Liver (tissue), 9 donors: Measurements from ENCODE around the gene EIF2S3. TPM values are rescaled to one million over a fixed set of nuclear protein-coding genes. Genes with fewer than 3 reads are reported as not detected.
A peak's percentile ranks its signal among the peaks of the same experiment; 100 is the strongest.

Experiments used
- DNase-seq: peaks from one replicate; pipeline ENCODE4 v3.0.0-alpha.2; 2017; ENCODE audit warnings: low spot score
- H3K27ac ChIP-seq, 2 donors: one replicate each; pipeline ENCODE4 v1.7.0; 2013; ENCODE audit warnings: inconsistent platforms in 2 of 2, low read length in 2 of 2, control low read depth in 1 of 2, low read depth in 1 of 2, mild to moderate bottlenecking in 1 of 2
- H3K27me3 ChIP-seq, 4 donors: one replicate each; pipeline versions ENCODE4 v1.6.1 to v1.7.0; 2013; ENCODE audit warnings: low read length in 3 of 4, inconsistent platforms in 1 of 4, mild to moderate bottlenecking in 1 of 4, moderate library complexity in 1 of 4; ENCODE audit not compliant: control insufficient read depth in 4 of 4, insufficient read depth in 4 of 4
- H3K36me3 ChIP-seq, 4 donors: one replicate each; pipeline versions ENCODE4 v1.6.1 to v1.7.0; 2013; ENCODE audit warnings: low read length in 3 of 4, mild to moderate bottlenecking in 3 of 4, low read depth in 1 of 4, moderate library complexity in 1 of 4; ENCODE audit not compliant: control insufficient read depth in 4 of 4, insufficient read depth in 3 of 4
- H3K4me1 ChIP-seq, 4 donors: one replicate each; pipeline versions ENCODE4 v1.6.1 to v1.7.0; 2013; ENCODE audit warnings: low read length in 3 of 4, mild to moderate bottlenecking in 3 of 4, moderate library complexity in 1 of 4; ENCODE audit not compliant: control insufficient read depth in 4 of 4, insufficient read depth in 4 of 4
- H3K4me3 ChIP-seq, 3 donors: one replicate each; pipeline versions ENCODE4 v1.6.1 to v1.7.0; 2013; ENCODE audit warnings: low read length in 3 of 3, control low read depth in 1 of 3, low read depth in 1 of 3, mild to moderate bottlenecking in 1 of 3
- H3K9ac ChIP-seq, 2 donors: one replicate each; pipeline ENCODE4 v1.7.0; 2013; ENCODE audit warnings: low read length in 2 of 2, mild to moderate bottlenecking in 2 of 2, moderate library complexity in 2 of 2, control low read depth in 1 of 2, low read depth in 1 of 2
- H3K9me3 ChIP-seq, 4 donors: one replicate each; pipeline versions ENCODE4 v1.6.1 to v1.7.0; 2013; ENCODE audit warnings: low read length in 3 of 4; ENCODE audit not compliant: control insufficient read depth in 4 of 4
- EGR1 ChIP-seq, 2 donors: IDR thresholded peaks; 2 replicates each; pipeline ENCODE4 v1.6.1; 2016 to 2018; ENCODE audit warnings: antibody characterized with exemption in 2 of 2, low read depth in 2 of 2
- FOXA1 ChIP-seq: IDR thresholded peaks from 2 replicates; pipeline ENCODE4 v1.6.1; 2016; ENCODE audit warnings: antibody characterized with exemption
- FOXA2 ChIP-seq: IDR thresholded peaks from 2 replicates; pipeline ENCODE4 v1.6.1; 2016; ENCODE audit warnings: antibody characterized with exemption
- GABPA ChIP-seq, 2 donors: IDR thresholded peaks in 1 of 2; conservative IDR thresholded peaks in 1 of 2; 2 replicates each; pipeline ENCODE4 v1.6.1; 2016; ENCODE audit warnings: antibody characterized with exemption in 2 of 2, mild to moderate bottlenecking in 1 of 2, moderate library complexity in 1 of 2
- HNF4A ChIP-seq, 2 donors: conservative IDR thresholded peaks; 2 replicates each; pipeline ENCODE4 v1.6.1; 2016; ENCODE audit warnings: antibody characterized with exemption in 2 of 2, mild to moderate bottlenecking in 2 of 2
- HNF4G ChIP-seq: IDR thresholded peaks from 2 replicates; pipeline ENCODE4 v1.6.1; 2016; ENCODE audit warnings: antibody characterized with exemption
- JUND ChIP-seq, 2 donors: IDR thresholded peaks; 2 replicates each; pipeline ENCODE4 v1.6.1; 2016; ENCODE audit warnings: antibody characterized with exemption in 2 of 2
- MAX ChIP-seq: IDR thresholded peaks from 2 replicates; pipeline ENCODE4 v1.6.1; 2016; ENCODE audit warnings: antibody characterized with exemption
- RAD21 ChIP-seq, 2 donors: IDR thresholded peaks; 2 replicates each; pipeline ENCODE4 v1.6.1; 2016; ENCODE audit warnings: antibody characterized with exemption in 2 of 2, mild to moderate bottlenecking in 2 of 2
- RXRA ChIP-seq, 2 donors: IDR thresholded peaks; 2 replicates each; pipeline ENCODE4 v1.6.1; 2017 to 2018; ENCODE audit warnings: antibody characterized with exemption in 2 of 2, mild to moderate bottlenecking in 1 of 2
- SP1 ChIP-seq: IDR thresholded peaks from 2 replicates; pipeline ENCODE4 v1.6.1; 2018; ENCODE audit warnings: antibody characterized with exemption, mild to moderate bottlenecking
- TAF1 ChIP-seq: conservative IDR thresholded peaks from 2 replicates; pipeline ENCODE4 v1.6.1; 2016; ENCODE audit warnings: antibody characterized with exemption, mild to moderate bottlenecking
- YY1 ChIP-seq: IDR thresholded peaks from 2 replicates; pipeline ENCODE4 v1.6.1; 2016; ENCODE audit warnings: antibody characterized with exemption, mild to moderate bottlenecking
- ZBTB33 ChIP-seq: IDR thresholded peaks from 2 replicates; pipeline ENCODE4 v1.6.1; 2016; ENCODE audit warnings: antibody characterized with exemption
- WGBS: extraction: QIAGEN DNeasy Blood & Tissue Kit; methylation state at CpG from one replicate; pipeline ENCODE4 v1.1.7; 2013; 5-methylcytosine and 5-hydroxymethylcytosine counted together
- polyA plus RNA-seq, 2 donors: library from polyadenylated mRNA; stranded (reverse) in 1 of 2; unstranded in 1 of 2; fragments of 200-250 nt in 1 of 2; fragments of >200 nt in 1 of 2; fragmentation: Nextera tagmentation in 1 of 2; extraction: Ambion mirVana in 1 of 2; gene quantifications; one replicate each; pipeline versions ENCODE4 v1.2.1 to v1.2.3, GENCODE V29; 2013 to 2015
- total RNA-seq, 2 donors: library from RNA; depleted of rRNA; stranded (reverse); fragments of >200 nt; gene quantifications; one replicate each; pipeline ENCODE4 v1.2.3, GENCODE V29; 2014
- TF ChIP-seq, protein P1 (sequence below): fragments of 150-350 bp; IDR thresholded peaks from 2 replicates; pipeline ENCODE4 v1.5.1; 2017; ENCODE audit warnings: improper control_type of control experiment, low read depth, low read length; ENCODE audit not compliant: missing input control
- TF ChIP-seq, protein P2 (sequence below): IDR thresholded peaks from 2 replicates; pipeline ENCODE4 v1.6.1; 2016; ENCODE audit warnings: antibody characterized with exemption, mild to moderate bottlenecking
- donor health status: healthy.
- donor health status: healthy.
- donor health status: healthy.
- donor health status: healthy.
- donor health status: healthy.

Gene EIF2S3
- total and polyA plus RNA-seq, 4 donors, result 24.9 to 98.0 (median 47.4) TPM

DNA sequence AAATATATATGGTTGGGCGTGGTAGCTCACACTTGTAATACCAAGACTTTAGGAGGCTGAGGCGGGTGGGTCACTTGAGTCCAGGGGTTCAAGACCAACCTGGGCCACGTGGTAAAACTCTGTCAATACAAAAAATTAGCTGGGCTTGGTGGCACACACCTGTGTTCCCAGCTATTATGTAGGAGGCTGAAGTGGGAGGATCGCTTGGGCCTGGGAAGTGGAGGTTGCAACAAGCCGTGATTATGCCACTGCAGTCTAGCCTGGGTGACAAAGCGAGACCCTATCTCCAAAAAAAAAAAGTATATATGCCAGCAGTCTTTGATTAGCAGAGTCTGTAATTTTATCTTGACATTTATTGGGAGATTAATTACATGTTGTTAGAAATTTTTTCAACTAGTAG is 8.7 kb downstream of the EIF2S3 start:
- Histone ChIP-seq H3K9ac (no peak overlapping the region), H3K9me3 (no peaks in the 10 kb centered on the region), H3K27me3 (no peaks in the 10 kb centered on the region), H3K27ac (no peak overlapping the region), H3K4me1 (no peaks in the 10 kb centered on the region), H3K4me3 (no peak overlapping the region), H3K36me3 (peaks cover 4 to 76% (median 39%) of the 10 kb centered on the region in 4 donors)
- TF ChIP-seq RXRA (IDR thresholded peaks at IDR 0.05) (no peak), RAD21 (IDR thresholded peaks at IDR 0.05) (no peak), YY1 (no peak), FOXA2 (no peak), MAX (no peak), EGR1 (IDR thresholded peaks at IDR 0.05; ENCODE audit: low read depth in 2 of 2) (no peak)
- TF ChIP-seq, protein P1, sequence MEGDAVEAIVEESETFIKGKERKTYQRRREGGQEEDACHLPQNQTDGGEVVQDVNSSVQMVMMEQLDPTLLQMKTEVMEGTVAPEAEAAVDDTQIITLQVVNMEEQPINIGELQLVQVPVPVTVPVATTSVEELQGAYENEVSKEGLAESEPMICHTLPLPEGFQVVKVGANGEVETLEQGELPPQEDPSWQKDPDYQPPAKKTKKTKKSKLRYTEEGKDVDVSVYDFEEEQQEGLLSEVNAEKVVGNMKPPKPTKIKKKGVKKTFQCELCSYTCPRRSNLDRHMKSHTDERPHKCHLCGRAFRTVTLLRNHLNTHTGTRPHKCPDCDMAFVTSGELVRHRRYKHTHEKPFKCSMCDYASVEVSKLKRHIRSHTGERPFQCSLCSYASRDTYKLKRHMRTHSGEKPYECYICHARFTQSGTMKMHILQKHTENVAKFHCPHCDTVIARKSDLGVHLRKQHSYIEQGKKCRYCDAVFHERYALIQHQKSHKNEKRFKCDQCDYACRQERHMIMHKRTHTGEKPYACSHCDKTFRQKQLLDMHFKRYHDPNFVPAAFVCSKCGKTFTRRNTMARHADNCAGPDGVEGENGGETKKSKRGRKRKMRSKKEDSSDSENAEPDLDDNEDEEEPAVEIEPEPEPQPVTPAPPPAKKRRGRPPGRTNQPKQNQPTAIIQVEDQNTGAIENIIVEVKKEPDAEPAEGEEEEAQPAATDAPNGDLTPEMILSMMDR, result no peak
- DNase-seq, result no peak
- WGBS, result 93% methylated on average over 6 of the region's 6 CpGs

- Histone ChIP-seq H3K27ac (no peak overlapping the region), H3K36me3 (peaks cover 2 to 65% (median 31%) of the 10 kb centered on the region in 4 donors), H3K4me1 (no peaks in the 10 kb centered on the region), H3K27me3 (no peaks in the 10 kb centered on the region), H3K9me3 (no peaks in the 10 kb centered on the region), H3K4me3 (no peak overlapping the region), H3K9ac (no peak overlapping the region)
- TF ChIP-seq EGR1 (IDR thresholded peaks at IDR 0.05; ENCODE audit: low read depth in 2 of 2) (no peak), TAF1 (no peak), RXRA (IDR thresholded peaks at IDR 0.05) (peak in 1 of 2 donors; percentile 24), MAX (no peak), FOXA1 (no peak)
- DNase-seq, result no peak
- WGBS, result 56% methylated on average over 9 of the region's 9 CpGs
Measured at GRCh38 chrX:24069877-24070276, 15.1 kb downstream of the EIF2S3 start.

DNA sequence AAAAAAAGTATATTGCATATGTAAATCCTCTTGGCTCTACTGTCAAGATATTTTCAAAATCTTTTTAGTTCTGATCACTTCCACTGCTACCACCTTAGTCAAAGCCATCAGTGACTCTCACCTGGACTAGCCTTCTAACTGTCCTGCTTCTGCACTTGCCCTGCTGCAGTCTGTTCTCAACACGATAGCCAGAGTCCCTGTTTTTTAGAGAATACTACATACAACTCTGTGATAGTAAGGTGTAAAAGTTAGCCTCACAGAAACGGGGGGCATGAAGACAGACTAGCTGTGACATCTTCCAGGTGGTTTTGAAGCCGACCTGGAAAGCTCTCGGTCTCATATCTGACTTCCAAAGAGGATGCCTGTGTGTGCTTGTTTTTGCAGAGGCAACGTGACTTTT is 24.7 kb downstream of the EIF2S3 start:
- Histone ChIP-seq H3K4me3 (no peak overlapping the region), H3K36me3 (peaks cover 0 to 30% (median 12%) of the 10 kb centered on the region in 4 donors), H3K27me3 (no peaks in the 10 kb centered on the region), H3K4me1 (no peaks in the 10 kb centered on the region), H3K9me3 (no peaks in the 10 kb centered on the region), H3K9ac (no peak overlapping the region), H3K27ac (no peak overlapping the region)
- 88% methylated on average over 5 of the region's 5 CpGs for WGBS
- no peak for DNase-seq
- TF ChIP-seq HNF4A (conservative IDR thresholded peaks at IDR 0.05) (no peak), ZBTB33 (no peak), RAD21 (IDR thresholded peaks at IDR 0.05) (no peak), YY1 (no peak), RXRA (IDR thresholded peaks at IDR 0.05) (no peak), EGR1 (IDR thresholded peaks at IDR 0.05; ENCODE audit: low read depth in 2 of 2) (no peak), FOXA1 (no peak), SP1 (no peak), FOXA2 (no peak), HNF4G (no peak), JUND (IDR thresholded peaks at IDR 0.05) (no peak), MAX (no peak), TAF1 (no peak), GABPA (IDR thresholded peaks at IDR 0.05 in 1 of 2, conservative IDR thresholded peaks at IDR 0.05 in 1 of 2) (no peak)
- TF ChIP-seq, protein P1, result no peak
- TF ChIP-seq, protein P2, sequence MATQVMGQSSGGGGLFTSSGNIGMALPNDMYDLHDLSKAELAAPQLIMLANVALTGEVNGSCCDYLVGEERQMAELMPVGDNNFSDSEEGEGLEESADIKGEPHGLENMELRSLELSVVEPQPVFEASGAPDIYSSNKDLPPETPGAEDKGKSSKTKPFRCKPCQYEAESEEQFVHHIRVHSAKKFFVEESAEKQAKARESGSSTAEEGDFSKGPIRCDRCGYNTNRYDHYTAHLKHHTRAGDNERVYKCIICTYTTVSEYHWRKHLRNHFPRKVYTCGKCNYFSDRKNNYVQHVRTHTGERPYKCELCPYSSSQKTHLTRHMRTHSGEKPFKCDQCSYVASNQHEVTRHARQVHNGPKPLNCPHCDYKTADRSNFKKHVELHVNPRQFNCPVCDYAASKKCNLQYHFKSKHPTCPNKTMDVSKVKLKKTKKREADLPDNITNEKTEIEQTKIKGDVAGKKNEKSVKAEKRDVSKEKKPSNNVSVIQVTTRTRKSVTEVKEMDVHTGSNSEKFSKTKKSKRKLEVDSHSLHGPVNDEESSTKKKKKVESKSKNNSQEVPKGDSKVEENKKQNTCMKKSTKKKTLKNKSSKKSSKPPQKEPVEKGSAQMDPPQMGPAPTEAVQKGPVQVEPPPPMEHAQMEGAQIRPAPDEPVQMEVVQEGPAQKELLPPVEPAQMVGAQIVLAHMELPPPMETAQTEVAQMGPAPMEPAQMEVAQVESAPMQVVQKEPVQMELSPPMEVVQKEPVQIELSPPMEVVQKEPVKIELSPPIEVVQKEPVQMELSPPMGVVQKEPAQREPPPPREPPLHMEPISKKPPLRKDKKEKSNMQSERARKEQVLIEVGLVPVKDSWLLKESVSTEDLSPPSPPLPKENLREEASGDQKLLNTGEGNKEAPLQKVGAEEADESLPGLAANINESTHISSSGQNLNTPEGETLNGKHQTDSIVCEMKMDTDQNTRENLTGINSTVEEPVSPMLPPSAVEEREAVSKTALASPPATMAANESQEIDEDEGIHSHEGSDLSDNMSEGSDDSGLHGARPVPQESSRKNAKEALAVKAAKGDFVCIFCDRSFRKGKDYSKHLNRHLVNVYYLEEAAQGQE, result no peak
